Measurements from ENCODE around the gene CCDC102A.

Gene CCDC102A

GRCh38 chr16:57518520-57518919 is 17.9 kb downstream of the CCDC102A start:
- no peak for DNase-seq (ENCODE audit: low spot score)

- DNase-seq (ENCODE audit: low spot score): no peak
Observed at GRCh38 chr16:57517397-57518367, 18.7 kb downstream of the CCDC102A start.

- no peak for DNase-seq (ENCODE audit: low spot score)
Observed at GRCh38 chr16:57516773-57517172, 19.6 kb downstream of the CCDC102A start.

GRCh38 chr16:57516176-57516725 is 20.1 kb downstream of the CCDC102A start:
- DNase-seq (ENCODE audit: low spot score): no peak

GRCh38 chr16:57514791-57515600 is 21.4 kb downstream of the CCDC102A start:
- DNase-seq (ENCODE audit: low spot score): no peak

- DNase-seq (ENCODE audit: low spot score): no peak
Observed at GRCh38 chr16:57514371-57514770, 22.0 kb downstream of the CCDC102A start.

- no peak for DNase-seq (ENCODE audit: low spot score)
Observed at GRCh38 chr16:57513371-57514102, 22.8 kb downstream of the CCDC102A start.

- DNase-seq (ENCODE audit: low spot score): no peak
Observed at GRCh38 chr16:57512296-57513001, 23.9 kb downstream of the CCDC102A start.

GRCh38 chr16:57510016-57510871 is 26.1 kb downstream of the CCDC102A start:
- DNase-seq (ENCODE audit: low spot score): no peak

GRCh38 chr16:57509231-57509923 is 27.0 kb downstream of the CCDC102A start:
- no peak for DNase-seq (ENCODE audit: low spot score)

- no peak for DNase-seq (ENCODE audit: low spot score)
Observed at GRCh38 chr16:57508035-57508425, 28.3 kb downstream of the CCDC102A start.

- DNase-seq (ENCODE audit: low spot score): no peak
Observed at GRCh38 chr16:57507136-57508034, 29.0 kb downstream of the CCDC102A start.

GRCh38 chr16:57505169-57505568 is 31.2 kb downstream of the CCDC102A start:
- DNase-seq (ENCODE audit: low spot score): no peak

- DNase-seq (ENCODE audit: low spot score): no peak
Observed at GRCh38 chr16:57504491-57504890, 31.9 kb downstream of the CCDC102A start.

- DNase-seq (ENCODE audit: low spot score): no peak
Observed at GRCh38 chr16:57504001-57504400, 32.4 kb downstream of the CCDC102A start.

GRCh38 chr16:57503366-57503765 is 33.0 kb downstream of the CCDC102A start:
- DNase-seq (ENCODE audit: low spot score): no peak

GRCh38 chr16:57502048-57502775 is 34.2 kb downstream of the CCDC102A start:
- no peak for DNase-seq (ENCODE audit: low spot score)

GRCh38 chr16:57501492-57501891 is 34.9 kb downstream of the CCDC102A start:
- no peak for DNase-seq (ENCODE audit: low spot score)

Measured in putamen (tissue), 1 donor.